A673 (cell line): ENCODE measurements around the gene NEDD4L.

Experiments used
- CTCF ChIP-seq: fragments of 300-800, 200-600 bp; sonication (generic); conservative IDR thresholded peaks from 2 replicates; pipeline ENCODE4 v1.5.1; 2017; ENCODE audit warnings: low read depth, mild to moderate bottlenecking, antibody characterized with exemption, low read length, moderate library complexity, mixed read lengths
- EZH2 ChIP-seq: fragments of 200-600 bp; sonication (generic); IDR thresholded peaks from 2 replicates; pipeline ENCODE4 v1.6.1; 2017; ENCODE audit warnings: borderline replicate concordance, low read depth, mild to moderate bottlenecking, mixed read lengths, antibody characterized with exemption, low read length; ENCODE audit not compliant: poor library complexity, severe bottlenecking

GRCh38 chr18:58291131-58291530 is 247.1 kb downstream of the NEDD4L start:
- no peak for TF ChIP-seq CTCF
- no peak for TF ChIP-seq EZH2
